ENCODE data around the gene GCFC2.
"Not testable (repeated sequence)": the region's sequence is repeated elsewhere in the genome, so short reads cannot be mapped to it uniquely, and the experiment has no call there.

GCFC2 gene

GRCh38 chr2:75710577-75711253, at the start of gene GCFC2:
TSS of gene GCFC2 (minus strand) at chr2:75710915. CDS start at chr2:75710855, 60 bp downstream.
- DNase-seq, result peak; percentile 72

- no peak for DNase-seq
Measured at GRCh38 chr2:75752828-75753227, 42.1 kb upstream of the GCFC2 start.

DNA sequence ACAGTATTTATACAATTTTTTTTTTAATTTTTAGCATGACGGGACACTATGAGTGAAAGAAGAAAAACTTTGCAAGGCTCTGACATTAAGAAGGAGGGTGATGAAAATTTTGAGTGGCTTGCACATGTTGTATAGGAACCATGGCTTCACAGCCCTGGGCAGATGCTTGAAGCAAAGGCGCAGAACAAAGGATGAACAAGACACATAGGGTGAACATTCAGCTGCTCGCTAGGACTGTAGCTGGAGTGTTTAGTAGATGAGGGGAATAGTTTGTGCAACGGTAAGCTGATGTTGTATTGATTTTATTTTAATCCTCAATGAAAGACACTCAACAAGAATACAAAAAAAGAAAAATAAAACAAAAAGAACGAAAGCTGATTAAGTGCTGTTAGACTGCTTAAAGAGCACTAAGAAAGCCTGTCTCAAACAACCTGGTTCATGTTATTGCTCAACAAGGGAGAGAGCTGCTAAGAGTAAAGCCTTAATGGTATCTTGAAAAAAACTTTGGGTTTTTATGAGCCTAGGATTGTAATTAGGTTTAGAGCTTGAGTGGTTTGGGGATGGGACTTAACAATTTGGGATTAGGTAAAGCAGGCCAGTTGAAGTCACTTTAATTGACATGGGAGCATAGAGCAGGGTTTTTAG, 41.2 kb upstream of the GCFC2 start:
- DNase-seq, result no peak

DNA sequence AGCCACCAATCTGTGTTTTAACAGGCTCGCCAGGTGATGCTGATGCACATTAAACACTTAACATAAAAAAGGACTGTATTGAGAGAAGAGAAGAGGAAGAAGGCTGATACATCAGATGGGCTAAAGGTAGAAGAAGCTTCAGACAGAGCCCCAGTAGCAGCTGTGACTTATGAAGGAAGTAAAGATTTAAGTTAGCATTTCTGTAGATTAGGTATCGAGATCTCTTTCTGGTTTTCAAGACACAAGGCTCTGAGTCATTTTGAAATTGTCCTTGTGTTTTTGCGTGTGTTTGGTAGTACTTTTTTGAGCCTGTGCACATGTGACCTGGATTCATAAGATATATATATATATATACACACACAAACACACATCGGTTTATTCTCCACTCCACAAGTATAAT, 40.6 kb upstream of the GCFC2 start:
- no peak for DNase-seq

DNA sequence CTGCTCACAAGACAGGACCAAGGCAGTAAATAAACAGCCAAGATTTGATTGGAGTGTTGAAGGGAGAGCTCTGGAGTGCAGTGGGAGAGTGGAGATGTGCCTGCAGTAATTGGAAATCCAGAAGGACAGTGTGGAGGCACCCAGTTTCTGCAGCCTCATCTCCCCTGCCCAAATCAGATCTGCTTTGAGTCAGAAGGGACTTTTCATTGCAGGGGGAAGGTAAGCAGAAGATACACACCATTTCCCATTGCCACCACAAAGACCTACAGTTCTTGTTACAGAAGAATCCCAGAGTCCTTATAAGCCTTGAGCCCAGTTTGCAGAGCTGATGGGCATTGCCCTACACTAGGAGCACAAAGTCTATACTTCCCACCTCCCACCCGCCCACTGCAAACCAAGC, 27.2 kb upstream of the GCFC2 start:
- DNase-seq, result no peak

- DNase-seq, result no peak
Measured at GRCh38 chr2:75736276-75736675, 25.6 kb upstream of the GCFC2 start.

GRCh38 chr2:75729861-75730260, 19.1 kb upstream of the GCFC2 start:
- DNase-seq, result no peak

DNA sequence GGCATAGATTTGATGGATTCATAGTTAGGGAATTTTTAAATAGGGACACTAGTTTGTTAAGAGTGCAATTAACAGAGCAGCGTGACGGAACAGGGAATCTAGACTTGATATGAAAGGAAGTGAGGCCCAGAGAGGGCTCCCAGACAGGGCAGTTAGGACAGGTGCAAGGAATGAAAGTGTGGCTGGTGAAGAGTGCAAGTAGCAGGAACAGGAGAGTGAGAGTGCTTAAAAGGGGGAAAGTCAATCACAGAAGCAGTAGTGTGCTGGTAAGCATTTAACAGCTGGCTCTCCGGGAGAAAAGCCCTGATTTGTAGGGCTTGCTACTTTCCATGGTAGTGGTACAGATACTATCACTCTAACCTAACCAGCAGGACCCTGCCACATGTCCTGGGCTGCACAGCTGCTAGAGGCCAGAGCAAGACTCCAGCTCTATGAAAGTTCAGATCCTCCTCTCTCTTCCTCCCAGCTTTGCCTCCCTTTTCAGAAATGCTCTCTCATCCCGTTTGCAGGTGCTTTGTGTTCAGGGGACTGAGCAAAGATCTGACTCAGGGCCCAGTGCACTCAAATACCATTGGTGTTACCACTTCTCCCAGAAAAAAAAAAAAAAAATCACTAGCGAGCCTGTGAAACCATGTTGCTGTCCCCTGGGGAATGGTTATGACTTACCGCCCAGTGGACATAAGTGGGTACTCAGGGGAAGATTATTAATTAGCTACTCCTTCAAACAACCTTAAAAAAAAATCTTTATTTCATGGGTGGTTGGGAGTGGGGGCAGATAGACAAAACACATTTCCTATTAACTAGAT, 18.1 kb upstream of the GCFC2 start:
- no peak for DNase-seq

DNA sequence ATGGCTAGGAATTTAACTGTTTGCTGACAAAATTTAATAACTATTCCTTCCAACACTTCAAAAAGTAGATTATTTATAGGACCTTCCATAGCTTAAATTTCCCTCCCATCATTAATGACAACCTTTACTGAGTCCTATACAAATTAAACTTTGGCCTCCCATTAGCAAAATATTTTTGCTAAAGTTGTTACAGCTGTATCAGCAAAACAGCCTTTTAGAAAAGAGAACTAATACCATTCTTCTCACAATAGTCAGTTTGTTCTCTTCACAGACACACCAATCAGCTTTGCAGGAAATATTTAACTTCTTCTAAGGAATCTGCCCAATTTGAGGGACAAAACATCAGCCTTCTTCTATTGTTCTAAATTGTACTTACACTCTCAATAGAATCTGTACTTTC, 12.0 kb upstream of the GCFC2 start:
- no peak for DNase-seq

- no peak for DNase-seq
Measured at GRCh38 chr2:75720525-75720924, 9.8 kb upstream of the GCFC2 start.

DNA sequence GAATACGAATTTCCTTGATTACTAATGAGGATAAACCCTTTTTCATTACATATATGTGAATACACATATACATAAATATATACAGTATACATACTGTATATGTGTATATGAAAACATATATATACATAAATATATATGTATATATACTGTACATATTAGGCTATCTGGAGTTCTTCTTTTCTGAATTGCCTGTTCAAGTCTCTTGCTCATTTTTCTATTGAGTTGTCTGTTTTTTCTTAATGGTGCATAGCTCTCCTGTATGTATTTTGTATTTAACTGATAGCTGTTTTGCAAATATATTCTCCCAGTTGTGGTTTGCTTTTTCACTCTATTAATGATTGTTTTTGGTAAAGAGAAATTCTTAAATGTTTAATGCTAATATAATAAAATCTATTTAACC, 8.9 kb upstream of the GCFC2 start:
- no peak for DNase-seq

- DNase-seq, result no peak
Measured at GRCh38 chr2:75716406-75716805, 5.7 kb upstream of the GCFC2 start.

- DNase-seq, result not testable (repeated sequence)
Measured at GRCh38 chr2:75711590-75711989, 875 bp upstream of the GCFC2 start.

DNA sequence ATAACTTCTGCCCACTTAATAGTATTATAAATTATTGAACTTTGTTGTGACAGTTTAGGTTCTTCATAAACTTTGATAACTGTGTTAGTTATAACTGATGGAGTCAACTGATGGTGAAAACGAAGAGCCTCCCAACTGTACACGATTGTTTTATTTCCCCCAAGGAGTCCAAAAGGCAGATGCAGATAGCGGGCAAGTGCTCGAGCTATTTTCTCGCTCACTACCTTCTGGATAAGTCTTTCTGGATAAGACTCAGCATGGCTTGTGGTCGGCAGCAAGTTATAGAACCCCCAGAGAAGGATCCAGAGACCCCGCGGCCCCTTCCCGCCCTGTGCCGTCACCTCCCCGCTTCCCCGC, 517 bp downstream of the GCFC2 start:
- DNase-seq, result peak; percentile 47

GRCh38 chr2:75709297-75709696, 1.4 kb downstream of the GCFC2 start:
- DNase-seq, result no peak

DNA sequence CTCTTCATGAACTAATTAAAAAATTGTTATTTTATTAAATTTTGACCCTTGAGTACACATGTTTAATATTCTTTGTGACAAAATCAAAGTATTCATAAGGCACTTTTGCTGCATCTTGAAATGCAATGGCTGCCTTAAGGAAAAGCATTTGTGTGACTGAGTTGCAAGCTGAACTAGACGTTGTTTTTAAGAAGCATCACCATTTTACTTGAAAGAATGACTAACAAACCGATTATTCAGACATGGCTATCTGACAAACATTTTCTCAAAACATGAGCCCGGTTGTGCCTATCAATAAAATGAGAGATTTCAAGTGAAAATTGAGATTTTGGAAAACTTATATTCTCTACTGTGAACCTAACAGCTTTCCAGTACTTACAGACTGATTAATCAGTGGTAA, 2.8 kb downstream of the GCFC2 start:
- no peak for DNase-seq

GRCh38 chr2:75705921-75706320, 4.8 kb downstream of the GCFC2 start:
- DNase-seq, result no peak

- no peak for DNase-seq
Measured at GRCh38 chr2:75703589-75704287, 7.0 kb downstream of the GCFC2 start.

DNA sequence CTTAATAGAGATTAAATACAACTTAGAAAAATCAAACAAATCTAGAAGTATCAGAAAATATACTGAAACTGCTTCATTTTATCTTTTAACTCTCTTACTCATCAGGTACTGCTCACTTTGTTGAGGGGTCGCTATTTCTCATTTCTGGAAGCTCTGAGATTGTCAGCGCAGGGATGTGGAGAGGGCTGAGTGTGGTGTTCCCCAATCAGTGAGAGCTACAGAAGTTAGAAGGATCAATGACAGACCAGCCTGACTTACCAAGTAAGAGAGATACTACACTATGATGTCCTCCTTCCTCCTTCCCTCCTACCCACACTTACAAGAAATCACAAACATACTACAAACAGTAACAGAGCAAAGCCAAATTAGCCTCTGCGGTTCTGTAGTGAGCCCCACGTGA, 8.1 kb downstream of the GCFC2 start:
- DNase-seq, result no peak

DNA sequence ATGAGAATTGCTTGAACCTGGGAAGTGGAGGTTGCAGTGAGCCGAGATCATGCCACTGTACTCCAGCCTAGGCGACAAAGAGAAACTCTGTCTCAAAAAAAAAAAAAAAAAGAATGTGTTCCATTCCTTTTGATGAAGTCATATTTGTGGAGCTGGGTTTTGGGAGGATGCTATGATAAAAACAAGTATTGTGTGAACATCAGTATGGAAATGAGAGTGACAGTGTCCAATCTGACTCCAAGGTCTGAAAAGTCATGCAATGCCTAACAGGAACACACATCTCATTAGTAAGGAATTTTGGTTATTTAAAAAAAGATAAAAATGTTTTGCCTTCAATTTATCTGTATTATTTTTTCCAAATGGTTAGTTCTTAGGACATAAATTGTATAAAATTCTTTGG, 11.8 kb downstream of the GCFC2 start:
- DNase-seq, result no peak

GRCh38 chr2:75688196-75688595, 22.5 kb downstream of the GCFC2 start:
- no peak for DNase-seq

DNA sequence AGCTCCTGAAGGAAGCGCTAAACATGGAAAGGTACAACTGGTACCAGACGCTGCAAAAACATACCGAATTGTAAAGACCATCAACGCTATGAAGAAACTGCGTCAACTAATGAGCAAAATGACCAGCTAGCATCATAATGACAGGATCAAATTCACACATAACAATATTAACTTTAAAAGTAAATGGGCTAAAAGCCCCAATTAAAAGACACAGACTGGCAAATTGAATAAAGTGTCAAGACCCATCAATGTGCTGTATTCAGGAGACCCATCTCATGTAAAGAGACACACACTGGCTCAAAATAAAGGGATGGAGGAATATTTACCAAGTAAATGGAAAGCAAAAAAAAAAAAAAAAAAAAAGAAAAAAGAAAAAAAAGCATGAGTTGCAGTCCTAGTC, 27.3 kb downstream of the GCFC2 start:
- DNase-seq, result not testable (repeated sequence)

DNA sequence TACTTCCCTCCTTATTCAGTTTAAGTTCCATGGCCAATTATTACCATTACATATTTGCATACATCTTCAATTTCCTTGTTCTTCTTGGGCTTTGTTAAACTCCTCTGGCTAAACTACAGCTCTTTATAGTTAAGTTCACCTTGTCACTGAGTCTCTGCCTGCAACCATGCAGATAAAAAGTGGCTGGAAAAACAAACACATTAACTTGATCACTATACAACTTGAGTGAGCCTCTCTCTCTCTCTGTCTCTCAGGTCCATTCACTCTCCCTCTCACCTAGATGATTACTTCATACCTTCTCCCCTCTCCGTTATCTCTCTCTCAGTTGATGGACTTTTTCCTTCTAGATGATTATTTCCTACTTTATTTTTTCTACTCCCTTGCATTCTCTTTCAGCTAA, 30.3 kb downstream of the GCFC2 start:
- DNase-seq, result no peak

- no peak for DNase-seq
Measured at GRCh38 chr2:75679556-75679955, 31.2 kb downstream of the GCFC2 start.
